B cell (primary cell): ENCODE measurements around the gene DUSP15.

Source experiments
- CTCF ChIP-seq: fragments of 200-600 bp; IDR thresholded peaks from one replicate; pipeline ENCODE4 v1.8.0; 2022; ENCODE audit warnings: antibody characterized with exemption, mild to moderate bottlenecking
- EZH2 ChIP-seq: IDR thresholded peaks from 2 replicates; pipeline ENCODE4 v1.6.1; 2012; ENCODE audit warnings: borderline replicate concordance, low read depth, mild to moderate bottlenecking, moderate library complexity, low read length; ENCODE audit not compliant: insufficient read depth, poor library complexity, severe bottlenecking

GRCh38 chr20:31839782-31840487 lies 30.4 kb downstream of the DUSP15 start:
- TF ChIP-seq CTCF = no peak
- TF ChIP-seq EZH2 = no peak
